OCI-LY1 (cell line): ENCODE measurements around the gene TUFT1.
"Not testable (repeated sequence)": the region's sequence is repeated elsewhere in the genome, so short reads cannot be mapped to it uniquely, and the experiment has no call there.

Source experiments
- H2AFZ ChIP-seq: fragments of 200-600 bp; sonication (generic), shearing (Covaris generic); 2 replicates; pipeline ENCODE4 v1.6.0; 2014; ENCODE audit warnings: antibody characterized with exemption, mild to moderate bottlenecking, low read length
- H3F3A ChIP-seq: fragments of 200-600 bp; sonication (generic), shearing (Covaris generic); 2 replicates; pipeline ENCODE4 v1.6.0; 2014; ENCODE audit warnings: mild to moderate bottlenecking, antibody characterized with exemption, low read length, moderate library complexity; ENCODE audit not compliant: insufficient read depth
- H3K27ac ChIP-seq: fragments of 200-600 bp; sonication (generic); 2 replicates; pipeline ENCODE4 v1.5.1; 2014; ENCODE audit warnings: low read length, mixed run types, mild to moderate bottlenecking, low read depth; ENCODE audit not compliant: poor library complexity, severe bottlenecking
- H3K27me3 ChIP-seq: fragments of 200-600 bp; sonication (generic); 2 replicates; pipeline ENCODE4 v1.6.0; 2014; ENCODE audit warnings: antibody characterized with exemption, mild to moderate bottlenecking, low read length, moderate library complexity; ENCODE audit not compliant: insufficient read depth
- H3K36me3 ChIP-seq: fragments of 200-600 bp; sonication (generic); 2 replicates; pipeline ENCODE4 v1.6.1; 2014; ENCODE audit warnings: mild to moderate bottlenecking, antibody characterized with exemption, low read length, moderate library complexity, mixed read lengths; ENCODE audit not compliant: insufficient read depth
- H3K4me1 ChIP-seq: fragments of 200-600 bp; sonication (generic); 2 replicates; pipeline ENCODE4 v1.5.1; 2014; ENCODE audit warnings: mild to moderate bottlenecking, low read length, moderate library complexity; ENCODE audit not compliant: insufficient read depth, severe bottlenecking
- H3K4me2 ChIP-seq: fragments of 200-600 bp; sonication (generic), shearing (Covaris generic); 2 replicates; pipeline ENCODE4 v1.6.1; 2014; ENCODE audit warnings: low read length
- H3K4me3 ChIP-seq: fragments of 200-600 bp; sonication (generic); 2 replicates; pipeline ENCODE4 v1.5.1; 2014; ENCODE audit warnings: low read length, low read depth, mild to moderate bottlenecking, mixed read lengths; ENCODE audit not compliant: poor library complexity, severe bottlenecking
- H3K79me2 ChIP-seq: fragments of 200-600 bp; shearing (Covaris generic); 2 replicates; pipeline ENCODE4 v1.6.1; 2016; ENCODE audit warnings: mixed run types, low read length, mixed read lengths; ENCODE audit not compliant: insufficient read depth
- H3K9ac ChIP-seq: fragments of 200-600 bp; sonication (generic), shearing (Covaris generic); 2 replicates; pipeline ENCODE4 v1.6.1; 2014; ENCODE audit warnings: mild to moderate bottlenecking, low read length, mixed read lengths
- H3K9me2 ChIP-seq: fragments of 200-600 bp; sonication (generic), shearing (Covaris generic); 2 replicates; pipeline ENCODE4 v1.6.1; 2014; ENCODE audit warnings: low read depth, mild to moderate bottlenecking, low read length, mixed read lengths
- H3K9me3 ChIP-seq: fragments of 200-600 bp; shearing (Covaris generic); 2 replicates; pipeline ENCODE4 v1.6.1; 2014; ENCODE audit warnings: low read length, mixed read lengths
- H4K20me1 ChIP-seq: fragments of 200-600 bp; sonication (generic), shearing (Covaris generic); 2 replicates; pipeline ENCODE4 v1.6.0; 2016; ENCODE audit warnings: mild to moderate bottlenecking, low read length; ENCODE audit not compliant: insufficient read depth
- EZH2 ChIP-seq: fragments of 200-600 bp; sonication (generic), shearing (Covaris generic); IDR thresholded peaks from 2 replicates; pipeline ENCODE4 v1.8.0; 2017; ENCODE audit warnings: borderline replicate concordance, mixed run types, mild to moderate bottlenecking, antibody characterized with exemption, low read length, moderate library complexity, mixed read lengths
- TF ChIP-seq, protein P1 (sequence below): fragments of 200-600 bp; sonication (generic), shearing (Covaris generic); IDR thresholded peaks from 2 replicates; pipeline ENCODE4 v1.5.1; 2017; ENCODE audit warnings: mild to moderate bottlenecking, antibody characterized with exemption, low read length, moderate library complexity, mixed read lengths

The TUFT1 gene

DNA sequence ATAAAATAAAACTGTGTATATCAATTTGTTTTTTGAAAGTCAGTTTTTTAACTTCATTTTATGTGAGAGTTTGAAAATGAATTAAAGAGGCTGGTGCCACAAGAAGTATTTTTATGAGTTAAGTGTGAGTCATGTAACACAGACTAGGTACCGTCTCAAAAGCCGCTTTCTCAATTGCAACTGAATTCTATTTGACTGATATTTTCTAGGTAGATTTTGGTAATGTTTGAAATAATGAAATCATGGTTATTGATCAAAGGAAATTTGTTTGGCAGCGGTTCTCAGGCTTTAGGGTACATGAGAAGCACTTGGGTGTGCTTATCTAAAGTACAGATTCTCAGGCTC, 76.4 kb downstream of the TUFT1 start:
- TF ChIP-seq EZH2: no peak
- TF ChIP-seq, protein P1, sequence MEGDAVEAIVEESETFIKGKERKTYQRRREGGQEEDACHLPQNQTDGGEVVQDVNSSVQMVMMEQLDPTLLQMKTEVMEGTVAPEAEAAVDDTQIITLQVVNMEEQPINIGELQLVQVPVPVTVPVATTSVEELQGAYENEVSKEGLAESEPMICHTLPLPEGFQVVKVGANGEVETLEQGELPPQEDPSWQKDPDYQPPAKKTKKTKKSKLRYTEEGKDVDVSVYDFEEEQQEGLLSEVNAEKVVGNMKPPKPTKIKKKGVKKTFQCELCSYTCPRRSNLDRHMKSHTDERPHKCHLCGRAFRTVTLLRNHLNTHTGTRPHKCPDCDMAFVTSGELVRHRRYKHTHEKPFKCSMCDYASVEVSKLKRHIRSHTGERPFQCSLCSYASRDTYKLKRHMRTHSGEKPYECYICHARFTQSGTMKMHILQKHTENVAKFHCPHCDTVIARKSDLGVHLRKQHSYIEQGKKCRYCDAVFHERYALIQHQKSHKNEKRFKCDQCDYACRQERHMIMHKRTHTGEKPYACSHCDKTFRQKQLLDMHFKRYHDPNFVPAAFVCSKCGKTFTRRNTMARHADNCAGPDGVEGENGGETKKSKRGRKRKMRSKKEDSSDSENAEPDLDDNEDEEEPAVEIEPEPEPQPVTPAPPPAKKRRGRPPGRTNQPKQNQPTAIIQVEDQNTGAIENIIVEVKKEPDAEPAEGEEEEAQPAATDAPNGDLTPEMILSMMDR: no peak
- H3K4me1 ChIP-seq: peaks cover 43% of the 10 kb centered on the region
- no peaks in the 10 kb centered on the region for H3F3A ChIP-seq
- no peaks in the 10 kb centered on the region for H3K27me3 ChIP-seq
- H3K79me2 ChIP-seq: peaks cover 16% of the 10 kb centered on the region
- H4K20me1 ChIP-seq: no peaks in the 10 kb centered on the region
- H3K4me2 ChIP-seq: no peak overlapping the region
- H3K9me2 ChIP-seq: no peaks in the 10 kb centered on the region
- no peak overlapping the region for H3K27ac ChIP-seq
- H3K4me3 ChIP-seq: no peak overlapping the region
- H3K9me3 ChIP-seq: no peaks in the 10 kb centered on the region
- H2AFZ ChIP-seq: no peak overlapping the region
- no peaks in the 10 kb centered on the region for H3K36me3 ChIP-seq
- no peak overlapping the region for H3K9ac ChIP-seq

DNA sequence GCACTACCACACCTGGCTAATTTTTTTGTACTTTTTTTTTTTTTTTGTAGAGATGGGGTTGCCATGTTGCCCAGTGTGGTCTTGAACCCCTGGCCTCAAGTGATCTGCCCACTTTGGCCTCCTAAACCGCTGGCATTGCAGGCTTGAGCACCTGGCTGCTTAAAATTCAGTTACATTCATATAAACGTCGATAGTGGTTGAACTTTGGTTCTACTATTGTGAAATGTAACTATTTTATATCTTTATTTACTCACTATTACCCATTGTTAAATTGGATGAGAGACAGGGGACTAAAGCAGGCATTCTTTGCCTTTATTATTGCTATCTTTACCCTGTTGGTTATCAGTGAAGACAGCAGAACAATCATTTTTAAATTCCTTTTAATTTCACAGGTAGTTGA, 77.9 kb downstream of the TUFT1 start:
- Histone ChIP-seq H3K9ac (no peak overlapping the region), H3K9me2 (no peaks in the 10 kb centered on the region), H2AFZ (no peak overlapping the region), H3K9me3 (no peaks in the 10 kb centered on the region), H3K27me3 (no peaks in the 10 kb centered on the region), H3K79me2 (peaks cover 24% of the 10 kb centered on the region), H3K4me3 (no peak overlapping the region), H3K27ac (no peak overlapping the region), H3K4me2 (no peak overlapping the region), H4K20me1 (no peaks in the 10 kb centered on the region), H3F3A (no peaks in the 10 kb centered on the region), H3K36me3 (no peaks in the 10 kb centered on the region), H3K4me1 (peaks cover 38% of the 10 kb centered on the region)
- no peak for TF ChIP-seq EZH2
- TF ChIP-seq, protein P1: no peak

DNA sequence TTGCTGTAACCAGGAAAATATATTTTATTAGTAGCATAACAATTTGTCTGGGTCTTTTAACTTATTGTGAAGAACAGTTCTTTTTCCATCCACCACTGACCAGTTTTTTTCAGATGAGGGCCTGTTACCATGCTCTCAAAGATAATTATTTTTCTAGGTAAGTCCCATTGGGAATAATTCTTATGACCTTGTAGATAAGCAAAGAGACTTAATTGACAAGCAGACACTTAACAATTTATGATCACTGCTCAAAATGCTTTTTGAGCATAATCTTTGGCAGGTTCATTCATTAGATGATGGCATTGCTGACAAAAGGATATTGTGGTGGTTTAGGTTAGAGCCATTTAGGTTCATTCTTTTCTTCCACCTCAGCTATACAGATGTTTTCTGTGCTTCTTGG, 78.4 kb downstream of the TUFT1 start:
- Histone ChIP-seq H3K27ac (no peak overlapping the region), H3K9ac (no peak overlapping the region), H3K4me3 (no peak overlapping the region), H3K9me3 (no peaks in the 10 kb centered on the region), H3K9me2 (no peaks in the 10 kb centered on the region), H3F3A (no peaks in the 10 kb centered on the region), H3K36me3 (no peaks in the 10 kb centered on the region), H3K27me3 (no peaks in the 10 kb centered on the region), H4K20me1 (no peaks in the 10 kb centered on the region), H3K4me1 (peaks cover 34% of the 10 kb centered on the region), H3K79me2 (peaks cover 24% of the 10 kb centered on the region), H2AFZ (no peak overlapping the region), H3K4me2 (no peak overlapping the region)
- TF ChIP-seq, protein P1: no peak
- TF ChIP-seq EZH2: no peak

DNA sequence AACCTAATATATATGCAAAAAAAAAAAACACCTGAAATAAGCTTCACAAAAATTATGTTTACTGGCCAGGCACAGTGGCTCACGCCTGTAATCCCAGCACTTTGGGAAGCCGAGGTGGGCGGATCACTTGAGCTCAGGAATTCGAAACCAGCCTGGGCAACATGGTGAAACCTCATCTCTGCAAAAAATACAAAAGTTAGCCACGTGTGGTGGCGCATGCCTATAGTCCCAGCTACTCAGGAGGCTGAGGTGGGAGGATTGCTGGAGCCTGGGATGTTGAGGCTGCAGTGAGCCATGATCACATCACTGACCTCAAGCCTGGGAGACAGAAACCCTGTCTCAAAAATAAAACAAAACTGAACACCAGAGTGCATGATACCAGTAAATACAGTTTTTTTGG, 78.9 kb downstream of the TUFT1 start:
- H3K79me2 ChIP-seq: peaks cover 26% of the 10 kb centered on the region
- not testable (repeated sequence) for H3K27me3 ChIP-seq, H3K36me3 ChIP-seq, H3K9me3 ChIP-seq, H3K27ac ChIP-seq, H2AFZ ChIP-seq, H3F3A ChIP-seq, H3K9me2 ChIP-seq, H3K4me2 ChIP-seq, H4K20me1 ChIP-seq, H3K9ac ChIP-seq, H3K4me3 ChIP-seq
- peaks cover 28% of the 10 kb centered on the region for H3K4me1 ChIP-seq
